Mesodermal cell (in vitro differentiated cells): ENCODE results near the gene NBAS.

Source experiments
- H3K27ac ChIP-seq: 2 replicates; pipeline ENCODE4 v1.7.0; 2013; ENCODE audit warnings: mild to moderate bottlenecking, low read depth, low read length, moderate library complexity; ENCODE audit not compliant: severe bottlenecking
- H3K36me3 ChIP-seq: 2 replicates; pipeline ENCODE4 v1.7.1; 2013; ENCODE audit warnings: mild to moderate bottlenecking, low read length, moderate library complexity; ENCODE audit not compliant: control insufficient read depth, insufficient read depth
- H3K4me1 ChIP-seq: one replicate; pipeline ENCODE4 v1.7.1; 2013; ENCODE audit warnings: mild to moderate bottlenecking, low read length; ENCODE audit not compliant: insufficient read depth, control insufficient read depth, poor library complexity, severe bottlenecking
- H3K4me3 ChIP-seq: 2 replicates; pipeline ENCODE4 v1.7.0; 2013; ENCODE audit warnings: low read length, control low read depth, mild to moderate bottlenecking; ENCODE audit not compliant: insufficient read depth, poor library complexity, severe bottlenecking; ENCODE audit errors: extremely low read depth
- H3K9me3 ChIP-seq: 2 replicates; pipeline ENCODE4 v1.7.1; 2013; ENCODE audit warnings: mild to moderate bottlenecking, low read length, moderate library complexity; ENCODE audit not compliant: control insufficient read depth
- WGBS, 2 experiments: methylation state at CpG; one replicate each; pipeline ENCODE4 v1.1.5; 2013; ENCODE audit warnings: missing lambda C conversion rate in 2 of 2; ENCODE audit not compliant: insufficient coverage in 2 of 2; 5-methylcytosine and 5-hydroxymethylcytosine counted together

The NBAS gene

DNA sequence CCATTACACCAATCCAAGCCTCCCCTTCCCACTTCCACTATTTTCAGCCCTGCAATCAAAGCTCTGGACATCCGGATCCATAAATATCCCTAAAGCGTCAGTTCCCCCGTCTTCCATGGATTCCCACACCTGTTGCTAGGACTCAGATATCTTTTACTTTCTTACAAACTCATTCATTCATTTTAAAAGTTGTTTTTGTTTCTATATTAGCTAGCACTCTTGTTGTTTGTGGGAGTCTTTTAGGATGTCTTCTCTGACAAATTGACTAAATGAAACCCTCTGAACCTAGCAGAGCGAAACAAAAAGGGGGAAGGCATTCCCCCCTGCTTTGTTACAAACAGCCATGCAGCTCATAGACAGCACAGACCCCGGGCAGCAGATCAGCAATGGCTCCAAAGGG lies 9.0 kb upstream of the NBAS start:
- no peaks in the 10 kb centered on the region for H3K36me3 ChIP-seq
- no peak overlapping the region for H3K4me3 ChIP-seq
- no peaks in the 10 kb centered on the region for H3K9me3 ChIP-seq
- WGBS, 2 experiments, result 78 to 87% methylated on average over 2 to 4 of the region's 5 CpGs
- no peak overlapping the region for H3K27ac ChIP-seq
- H3K4me1 ChIP-seq, result peaks cover 5% of the 10 kb centered on the region

DNA sequence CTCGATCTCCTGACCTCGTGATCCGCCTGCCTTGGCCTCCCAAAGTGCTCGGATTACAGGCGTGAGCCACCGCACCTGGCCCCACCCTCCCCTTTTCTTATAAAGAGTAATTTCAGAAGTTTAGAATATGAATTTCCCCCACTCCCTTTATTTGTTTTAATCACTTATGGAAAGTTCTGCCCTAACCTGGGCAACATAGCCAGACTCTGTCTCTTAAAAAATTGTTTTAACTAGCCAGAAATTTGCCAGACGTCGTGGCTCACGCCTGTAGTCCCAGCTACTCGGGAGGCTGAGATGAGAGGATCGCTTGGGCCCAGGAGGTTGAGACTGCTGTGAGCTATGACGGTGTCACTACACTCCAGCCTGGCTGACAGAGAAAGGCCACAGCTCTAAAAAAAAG lies 7.7 kb upstream of the NBAS start:
- H3K36me3 ChIP-seq, result no peaks in the 10 kb centered on the region
- 94% methylated on average over 6 of the region's 12 CpGs for WGBS, 2 experiments
- no peak overlapping the region for H3K27ac ChIP-seq
- peaks cover 5% of the 10 kb centered on the region for H3K4me1 ChIP-seq
- H3K9me3 ChIP-seq, result no peaks in the 10 kb centered on the region
- H3K4me3 ChIP-seq, result no peak overlapping the region

DNA sequence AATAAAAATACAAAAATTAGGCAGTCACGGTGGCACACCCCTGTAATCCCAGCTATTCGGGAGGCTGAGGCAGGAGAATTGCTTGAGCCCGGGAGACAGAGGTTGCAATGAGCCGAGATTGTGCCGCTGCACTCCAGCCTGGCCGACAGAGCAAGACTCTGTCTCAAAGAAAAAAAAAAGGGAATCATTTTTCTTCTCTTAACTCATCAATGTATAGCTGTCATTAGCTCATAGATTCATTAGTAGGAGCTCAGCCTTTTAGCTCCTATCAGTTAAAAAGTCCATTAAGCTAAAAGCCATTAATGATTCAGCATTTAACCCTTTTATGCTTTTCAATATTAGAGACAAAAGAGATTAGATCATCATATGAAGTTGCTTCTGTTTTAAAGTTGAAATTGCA lies 5.8 kb upstream of the NBAS start:
- Histone ChIP-seq H3K4me1 (peaks cover 5% of the 10 kb centered on the region), H3K36me3 (no peaks in the 10 kb centered on the region), H3K4me3 (no peak overlapping the region), H3K27ac (no peak overlapping the region), H3K9me3 (no peaks in the 10 kb centered on the region)
- WGBS, 2 experiments, result 80 to 82% methylated on average over 3 to 6 of the region's 6 CpGs

DNA sequence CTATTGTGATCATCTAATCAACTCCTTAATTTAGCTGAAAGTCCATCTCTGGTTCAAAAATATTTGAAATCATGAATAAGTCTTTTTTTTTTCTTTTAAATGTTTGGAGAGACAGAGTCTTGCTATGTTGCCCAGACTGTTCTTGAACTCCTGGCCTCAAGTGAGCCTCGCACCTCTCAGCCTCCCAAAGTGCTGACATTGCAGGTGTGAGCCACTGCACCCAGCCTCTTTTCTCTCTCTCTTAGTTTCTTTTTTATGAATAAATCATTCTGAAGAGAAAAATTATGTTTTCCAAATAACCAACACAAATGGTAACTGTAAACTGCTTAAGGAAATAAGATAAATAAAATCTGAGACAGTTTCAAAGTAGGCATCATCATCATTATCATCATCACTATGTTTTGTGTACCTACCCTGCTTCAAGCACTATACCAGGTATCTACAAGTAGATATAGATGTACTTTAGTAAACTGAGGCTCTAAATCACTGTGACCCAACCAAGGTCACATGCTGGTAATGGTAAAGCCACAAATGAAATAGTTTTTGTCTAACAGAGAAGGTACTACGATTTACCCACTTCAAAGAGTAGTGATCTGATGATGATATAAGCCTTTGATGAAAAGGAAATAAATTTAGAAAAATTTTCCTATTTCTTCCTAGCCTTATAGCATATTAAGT lies 5.0 kb upstream of the NBAS start:
- Histone ChIP-seq H3K36me3 (no peaks in the 10 kb centered on the region), H3K9me3 (no peaks in the 10 kb centered on the region), H3K4me3 (no peak overlapping the region), H3K4me1 (peaks cover 5% of the 10 kb centered on the region), H3K27ac (no peak overlapping the region)
- 20% methylated on average over 1 of the region's 2 CpGs; no CpG with 5 or more reads in 1 of the 2 experiments for WGBS, 2 experiments

DNA sequence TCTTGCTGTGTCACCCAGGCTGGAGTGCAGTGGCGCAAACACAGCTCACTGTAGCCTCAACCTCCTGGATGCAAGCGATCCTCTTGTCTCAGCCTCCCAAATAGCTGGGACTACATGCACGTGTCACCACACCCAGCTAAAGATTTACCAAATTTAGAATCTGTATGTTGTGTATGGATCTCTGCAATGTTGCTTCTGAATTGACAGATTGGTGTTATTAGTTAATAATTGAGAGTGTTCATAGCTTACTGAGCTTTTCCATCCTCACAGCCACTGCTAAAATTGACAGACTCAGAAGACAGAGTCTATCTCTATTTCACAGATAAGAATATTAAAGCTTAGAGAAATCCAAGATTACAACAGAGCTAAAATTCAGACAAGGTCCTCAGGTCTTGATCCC lies 4.3 kb upstream of the NBAS start:
- Histone ChIP-seq H3K27ac (no peak overlapping the region), H3K4me3 (no peak overlapping the region), H3K9me3 (no peaks in the 10 kb centered on the region), H3K36me3 (no peaks in the 10 kb centered on the region), H3K4me1 (peaks cover 5% of the 10 kb centered on the region)
- 100% methylated on average over 1 of the region's 3 CpGs; no CpG with 5 or more reads in 1 of the 2 experiments for WGBS, 2 experiments

DNA sequence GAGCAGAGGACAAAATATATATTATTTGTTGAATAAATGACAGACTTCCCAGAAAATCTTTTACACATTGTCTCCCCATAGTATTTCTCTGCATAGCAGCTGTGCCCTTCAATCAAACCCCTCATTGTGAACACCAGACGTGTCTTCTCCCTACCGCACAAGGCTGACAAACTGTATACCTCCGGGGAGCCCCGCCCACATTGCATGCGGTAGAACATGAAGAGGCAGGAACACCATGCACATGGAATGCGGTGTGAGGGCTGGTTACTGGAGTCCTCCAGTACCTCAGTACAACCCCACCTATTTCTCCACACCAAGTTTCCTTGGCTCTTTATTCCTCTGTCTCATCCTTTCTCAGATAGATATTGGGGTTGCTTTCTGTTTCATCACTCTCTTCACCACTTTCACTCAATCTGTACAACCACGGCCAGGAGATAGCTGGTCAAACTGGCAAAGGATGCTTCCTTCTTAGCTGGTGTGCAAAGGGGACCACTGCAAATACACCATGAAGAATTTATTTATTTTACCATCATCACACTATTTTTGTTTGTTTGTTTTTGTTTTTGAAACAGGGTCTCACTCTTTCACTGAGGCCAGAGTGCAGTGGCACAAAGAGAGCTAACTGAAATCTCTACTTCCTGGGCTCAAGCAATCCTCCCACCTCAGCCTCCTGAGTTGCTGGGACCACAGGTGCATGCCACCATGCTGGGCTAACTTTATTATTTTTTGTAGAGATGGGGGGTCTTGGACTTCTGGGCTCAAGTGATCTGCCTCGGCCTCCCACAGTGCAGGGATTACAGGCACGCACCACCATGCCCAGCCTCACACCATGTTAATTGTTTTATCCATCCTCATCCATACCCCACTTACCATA lies 2.3 kb upstream of the NBAS start:
- H3K27ac ChIP-seq, result no peak overlapping the region
- WGBS, 2 experiments, result 90 to 94% methylated on average over 7 of the region's 9 CpGs
- no peaks in the 10 kb centered on the region for H3K9me3 ChIP-seq
- H3K4me3 ChIP-seq, result no peak overlapping the region
- no peaks in the 10 kb centered on the region for H3K4me1 ChIP-seq
- H3K36me3 ChIP-seq, result no peaks in the 10 kb centered on the region

DNA sequence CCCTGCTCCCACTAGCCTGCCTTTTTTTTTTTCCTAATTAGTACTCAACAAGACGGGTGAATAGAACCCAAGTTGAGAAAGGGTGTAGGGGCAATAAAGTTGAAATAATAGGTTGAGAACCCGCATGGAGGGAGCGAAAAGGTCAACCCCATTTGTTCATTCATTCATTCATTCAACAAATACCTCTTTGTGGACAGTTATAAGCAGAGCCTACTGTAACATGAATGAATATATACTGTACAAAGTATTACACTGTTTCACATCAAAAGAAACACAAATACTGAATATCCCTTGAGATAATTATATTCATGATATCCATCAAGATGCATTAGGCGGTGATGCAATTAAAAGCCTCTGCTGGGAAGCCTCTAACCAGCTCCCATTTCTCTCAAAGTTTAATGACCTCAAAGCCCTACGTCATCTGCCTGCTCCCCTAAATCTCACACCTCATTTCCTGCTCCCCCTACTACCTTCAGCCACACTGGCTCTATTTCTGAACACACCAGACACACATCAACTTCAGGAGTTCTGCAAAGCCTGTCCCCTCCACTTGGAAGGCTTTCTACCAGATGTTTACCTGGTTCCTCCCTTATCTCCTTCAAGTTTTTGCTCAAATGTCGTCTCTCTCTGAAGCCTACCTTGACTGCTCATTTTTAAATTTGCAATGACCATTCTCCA lies 1.4 kb upstream of the NBAS start:
- no peaks in the 10 kb centered on the region for H3K36me3 ChIP-seq
- H3K4me1 ChIP-seq, result no peaks in the 10 kb centered on the region
- WGBS, 2 experiments, result 92 to 96% methylated on average over 2 to 3 of the region's 6 CpGs
- H3K4me3 ChIP-seq, result no peak overlapping the region
- H3K27ac ChIP-seq, result peak overlapping the region; percentile 92
- no peaks in the 10 kb centered on the region for H3K9me3 ChIP-seq

DNA sequence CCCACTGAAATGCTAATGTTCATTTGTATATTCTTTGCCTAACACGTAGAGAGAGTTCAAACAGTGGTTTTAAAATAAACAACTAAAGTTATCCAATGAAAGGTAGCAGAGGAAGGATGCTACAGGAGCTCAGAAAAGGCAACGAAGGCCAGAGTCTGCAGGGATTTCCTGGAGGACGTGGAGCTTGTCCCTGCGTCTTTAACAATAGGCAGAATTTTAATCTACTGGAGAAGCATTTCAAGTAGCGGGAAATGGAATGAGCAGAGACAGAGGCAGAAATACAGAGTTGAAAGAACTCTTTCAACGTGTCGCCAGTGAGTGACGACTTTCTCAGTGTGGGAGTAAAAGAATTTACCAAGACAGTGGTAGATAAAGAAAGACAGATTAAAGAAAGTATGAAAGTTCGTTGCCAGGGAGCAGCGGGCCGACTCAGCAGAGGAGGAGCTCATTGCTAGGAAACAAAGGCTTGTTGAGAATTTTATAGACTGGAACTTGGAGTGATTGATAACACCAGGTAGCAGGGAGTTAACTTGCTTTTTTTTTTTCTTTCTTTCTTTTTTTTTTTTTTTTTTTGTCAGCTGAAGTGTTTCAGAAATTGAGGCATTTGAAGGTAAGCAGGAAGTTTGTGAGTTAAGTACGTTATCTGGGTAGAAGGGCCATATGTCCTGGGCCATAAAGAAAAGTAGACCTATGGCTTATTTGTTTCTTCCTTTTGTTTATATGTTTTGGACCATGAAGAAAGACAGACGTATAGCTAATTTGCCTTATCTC lies 625 bp upstream of the NBAS start:
- H3K4me1 ChIP-seq, result no peaks in the 10 kb centered on the region
- peak overlapping the region; percentile 92 for H3K27ac ChIP-seq
- 18 to 26% methylated on average over 9 to 10 of the region's 13 CpGs for WGBS, 2 experiments
- H3K36me3 ChIP-seq, result no peaks in the 10 kb centered on the region
- H3K4me3 ChIP-seq, result peak overlapping the region; percentile 73
- no peaks in the 10 kb centered on the region for H3K9me3 ChIP-seq

DNA sequence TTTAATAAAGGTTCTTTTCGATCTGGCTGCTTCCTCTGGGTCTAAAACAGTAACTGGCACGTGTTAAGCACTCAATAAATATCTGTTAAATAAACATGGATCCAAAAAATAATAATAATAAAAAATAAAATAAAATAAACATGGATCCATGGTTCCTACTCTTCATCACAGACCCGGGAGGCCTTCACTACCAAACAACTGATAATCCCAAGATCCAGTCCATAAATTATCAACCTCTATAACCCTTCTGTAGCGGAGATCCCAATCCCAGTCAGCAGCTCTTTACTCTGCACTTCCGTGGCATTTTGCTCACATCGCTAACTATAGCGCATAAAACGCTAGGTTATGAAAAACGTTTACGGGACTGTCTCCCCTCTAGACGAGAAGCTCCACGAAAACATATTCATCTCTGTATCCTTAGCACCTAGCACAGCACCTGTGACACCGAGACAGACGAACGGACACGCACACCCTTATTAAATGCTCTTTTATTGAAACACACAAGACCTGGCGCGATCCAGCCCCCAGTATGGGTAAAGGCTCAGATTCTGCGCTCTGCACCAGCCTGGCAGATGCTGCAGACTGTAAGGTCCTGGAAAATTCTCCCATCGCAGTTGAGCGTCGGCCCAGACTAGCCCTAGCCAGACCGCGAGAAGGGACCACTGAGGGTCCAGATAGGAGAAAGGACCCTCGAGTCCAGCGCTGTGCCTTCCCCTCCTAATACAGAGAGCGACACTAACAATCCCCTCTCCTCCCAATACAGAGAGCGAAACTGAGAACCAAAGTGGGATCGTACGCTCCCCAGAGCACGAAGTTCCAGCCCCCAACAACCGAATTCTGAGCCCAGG lies 770 bp downstream of the NBAS start:
- H3K27ac ChIP-seq, result peak overlapping the region; percentile 92
- 4% methylated on average over 22 to 28 of the region's 32 CpGs for WGBS, 2 experiments
- no peaks in the 10 kb centered on the region for H3K9me3 ChIP-seq
- H3K4me1 ChIP-seq, result no peaks in the 10 kb centered on the region
- H3K36me3 ChIP-seq, result no peaks in the 10 kb centered on the region
- peak overlapping the region; percentile 73 for H3K4me3 ChIP-seq
